ENCODE results near the gene LGI2. TPM values are rescaled to one million over a fixed set of nuclear protein-coding genes. Genes with fewer than 3 reads are reported as not detected.

The LGI2 gene
- total RNA-seq: not detected

GRCh38 chr4:25030277-25031076 lies at the start of gene LGI2:
LGI2 (minus strand) TSS chr4:25030946; CDS start chr4:25030693, 253 bp downstream.
- H3K36me3 Mint-ChIP-seq (ENCODE audit: low read depth): no peaks in the 10 kb centered on the region
- DNase-seq: peak; percentile 4
- CTCF ChIA-PET: interaction anchor here (0.7 kb wide), 1 partner anchor 15 kb away, joined by 3 read pairs; no protein-coding TSS in a partner anchor
- intact Hi-C loops (cut with micrococcal nuclease): no loop called here
- peaks cover 3% of the 10 kb centered on the region for H3K4me1 Mint-ChIP-seq (ENCODE audit: low read depth)
- H3K27me3 Mint-ChIP-seq: peaks cover 62% of the 10 kb centered on the region
- POLR2A ChIA-PET: no interaction called here
- peak; percentile 42 for ATAC-seq
- TF ChIP-seq, protein P1, sequence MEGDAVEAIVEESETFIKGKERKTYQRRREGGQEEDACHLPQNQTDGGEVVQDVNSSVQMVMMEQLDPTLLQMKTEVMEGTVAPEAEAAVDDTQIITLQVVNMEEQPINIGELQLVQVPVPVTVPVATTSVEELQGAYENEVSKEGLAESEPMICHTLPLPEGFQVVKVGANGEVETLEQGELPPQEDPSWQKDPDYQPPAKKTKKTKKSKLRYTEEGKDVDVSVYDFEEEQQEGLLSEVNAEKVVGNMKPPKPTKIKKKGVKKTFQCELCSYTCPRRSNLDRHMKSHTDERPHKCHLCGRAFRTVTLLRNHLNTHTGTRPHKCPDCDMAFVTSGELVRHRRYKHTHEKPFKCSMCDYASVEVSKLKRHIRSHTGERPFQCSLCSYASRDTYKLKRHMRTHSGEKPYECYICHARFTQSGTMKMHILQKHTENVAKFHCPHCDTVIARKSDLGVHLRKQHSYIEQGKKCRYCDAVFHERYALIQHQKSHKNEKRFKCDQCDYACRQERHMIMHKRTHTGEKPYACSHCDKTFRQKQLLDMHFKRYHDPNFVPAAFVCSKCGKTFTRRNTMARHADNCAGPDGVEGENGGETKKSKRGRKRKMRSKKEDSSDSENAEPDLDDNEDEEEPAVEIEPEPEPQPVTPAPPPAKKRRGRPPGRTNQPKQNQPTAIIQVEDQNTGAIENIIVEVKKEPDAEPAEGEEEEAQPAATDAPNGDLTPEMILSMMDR (IDR thresholded peaks at IDR 0.05): no peak
- H3K4me3 Mint-ChIP-seq: no peak within 1 kb of the TSS
- H3K9me3 Mint-ChIP-seq: peaks cover 4% of the 10 kb centered on the region
- H3K27ac Mint-ChIP-seq: no peak within 1 kb of the TSS

GRCh38 chr4:25078523-25078922 lies 47.8 kb upstream of the LGI2 start:
- no peak overlapping the region for H3K27ac Mint-ChIP-seq
- intact Hi-C loops (cut with micrococcal nuclease): no loop called here
- H3K36me3 Mint-ChIP-seq (ENCODE audit: low read depth): no peaks in the 10 kb centered on the region
- DNase-seq: no peak
- TF ChIP-seq, protein P1 (IDR thresholded peaks at IDR 0.05): no peak
- no peak for ATAC-seq
- no peaks in the 10 kb centered on the region for H3K9me3 Mint-ChIP-seq
- H3K4me3 Mint-ChIP-seq: no peak overlapping the region
- CTCF ChIA-PET: no interaction called here
- POLR2A ChIA-PET: no interaction called here
- H3K4me1 Mint-ChIP-seq (ENCODE audit: low read depth): no peaks in the 10 kb centered on the region
- H3K27me3 Mint-ChIP-seq: peaks cover 12% of the 10 kb centered on the region

DNA sequence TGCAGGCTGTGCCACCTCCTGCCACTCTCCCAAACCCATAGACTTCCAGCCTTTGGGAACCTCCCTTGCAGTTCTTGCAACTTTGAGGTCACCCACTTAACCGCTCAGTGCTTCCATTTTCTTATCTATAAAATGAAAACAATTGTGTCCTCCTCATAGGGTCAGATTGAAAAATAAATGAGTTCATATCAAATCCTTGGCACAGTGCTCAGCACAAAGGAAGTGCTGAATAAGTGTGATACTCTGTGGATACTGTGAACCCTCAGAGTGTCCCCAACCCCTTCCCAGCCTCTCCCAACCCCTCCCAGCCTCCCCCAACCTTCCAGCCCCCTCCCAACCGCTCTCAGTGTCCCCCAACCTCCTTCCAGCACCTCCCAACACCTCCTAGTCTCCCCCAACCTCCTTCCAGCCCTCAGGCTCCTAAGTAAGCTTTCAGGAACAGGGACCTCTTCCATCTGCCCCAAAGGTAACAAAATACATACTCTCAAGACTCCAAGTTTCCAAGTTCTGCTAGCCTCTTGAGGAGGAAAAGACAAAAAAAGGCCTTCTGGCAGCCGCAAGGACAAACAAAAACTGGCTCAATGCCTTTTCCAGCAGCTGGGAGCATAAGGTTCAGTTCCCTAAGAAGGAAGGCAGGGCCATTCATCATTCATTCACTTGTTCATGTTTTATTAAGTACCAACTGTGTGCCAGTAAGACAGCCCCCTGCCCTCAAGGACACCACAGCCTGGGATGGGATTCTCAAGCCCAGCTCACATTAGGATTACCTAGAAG lies 46.1 kb upstream of the LGI2 start:
- TF ChIP-seq, protein P1 (IDR thresholded peaks at IDR 0.05): no peak
- Mint-ChIP-seq H3K27ac (no peak overlapping the region), H3K9me3 (no peaks in the 10 kb centered on the region), H3K36me3 (ENCODE audit: low read depth) (no peaks in the 10 kb centered on the region), H3K4me3 (no peak overlapping the region), H3K4me1 (ENCODE audit: low read depth) (no peaks in the 10 kb centered on the region), H3K27me3 (peaks cover 12% of the 10 kb centered on the region)
- intact Hi-C loops (cut with micrococcal nuclease): no loop called here
- ATAC-seq (no peak), DNase-seq (no peak)
- ChIA-PET CTCF (no interaction called here), POLR2A (no interaction called here)

GRCh38 chr4:25075851-25076250 lies 45.1 kb upstream of the LGI2 start:
- ChIA-PET POLR2A (no interaction called here), CTCF (no interaction called here)
- TF ChIP-seq, protein P1 (IDR thresholded peaks at IDR 0.05): no peak
- no peak overlapping the region for H3K4me3 Mint-ChIP-seq
- H3K9me3 Mint-ChIP-seq: no peaks in the 10 kb centered on the region
- ATAC-seq (no peak), DNase-seq (no peak)
- no peak overlapping the region for H3K27ac Mint-ChIP-seq
- H3K27me3 Mint-ChIP-seq: peaks cover 12% of the 10 kb centered on the region
- no peaks in the 10 kb centered on the region for H3K4me1 Mint-ChIP-seq (ENCODE audit: low read depth)
- intact Hi-C loops (cut with micrococcal nuclease): no loop called here
- no peaks in the 10 kb centered on the region for H3K36me3 Mint-ChIP-seq (ENCODE audit: low read depth)

GRCh38 chr4:25075129-25075528 lies 44.4 kb upstream of the LGI2 start:
- peaks cover 15% of the 10 kb centered on the region for H3K27me3 Mint-ChIP-seq
- ATAC-seq: no peak
- no peaks in the 10 kb centered on the region for H3K36me3 Mint-ChIP-seq (ENCODE audit: low read depth)
- DNase-seq: no peak
- H3K9me3 Mint-ChIP-seq: no peaks in the 10 kb centered on the region
- intact Hi-C loops (cut with micrococcal nuclease): no loop called here
- ChIA-PET POLR2A (interaction anchor here (0.6 kb wide), 1 partner anchor 562 kb away, joined by 3 read pairs; no protein-coding TSS in a partner anchor), CTCF (no interaction called here)
- no peak overlapping the region for H3K27ac Mint-ChIP-seq
- no peak overlapping the region for H3K4me3 Mint-ChIP-seq
- TF ChIP-seq, protein P1 (IDR thresholded peaks at IDR 0.05): no peak
- no peaks in the 10 kb centered on the region for H3K4me1 Mint-ChIP-seq (ENCODE audit: low read depth)
